GM18505 (cell line): Measurements from ENCODE around the gene NUP210L.

Experiments
- ATAC-seq: cut with Tn5 transposase; IDR thresholded peaks from one replicate; pipeline ENCODE4 v1.9.1; 2021; ENCODE audit not compliant: unreplicated experiment
- POLR2A ChIP-seq: IDR thresholded peaks from 4 replicates; pipeline ENCODE4 v1.6.1; 2011; ENCODE audit warnings: borderline replicate concordance; ENCODE audit not compliant: insufficient read depth, insufficient read length; ENCODE audit errors: extremely low read depth

Gene NUP210L

DNA sequence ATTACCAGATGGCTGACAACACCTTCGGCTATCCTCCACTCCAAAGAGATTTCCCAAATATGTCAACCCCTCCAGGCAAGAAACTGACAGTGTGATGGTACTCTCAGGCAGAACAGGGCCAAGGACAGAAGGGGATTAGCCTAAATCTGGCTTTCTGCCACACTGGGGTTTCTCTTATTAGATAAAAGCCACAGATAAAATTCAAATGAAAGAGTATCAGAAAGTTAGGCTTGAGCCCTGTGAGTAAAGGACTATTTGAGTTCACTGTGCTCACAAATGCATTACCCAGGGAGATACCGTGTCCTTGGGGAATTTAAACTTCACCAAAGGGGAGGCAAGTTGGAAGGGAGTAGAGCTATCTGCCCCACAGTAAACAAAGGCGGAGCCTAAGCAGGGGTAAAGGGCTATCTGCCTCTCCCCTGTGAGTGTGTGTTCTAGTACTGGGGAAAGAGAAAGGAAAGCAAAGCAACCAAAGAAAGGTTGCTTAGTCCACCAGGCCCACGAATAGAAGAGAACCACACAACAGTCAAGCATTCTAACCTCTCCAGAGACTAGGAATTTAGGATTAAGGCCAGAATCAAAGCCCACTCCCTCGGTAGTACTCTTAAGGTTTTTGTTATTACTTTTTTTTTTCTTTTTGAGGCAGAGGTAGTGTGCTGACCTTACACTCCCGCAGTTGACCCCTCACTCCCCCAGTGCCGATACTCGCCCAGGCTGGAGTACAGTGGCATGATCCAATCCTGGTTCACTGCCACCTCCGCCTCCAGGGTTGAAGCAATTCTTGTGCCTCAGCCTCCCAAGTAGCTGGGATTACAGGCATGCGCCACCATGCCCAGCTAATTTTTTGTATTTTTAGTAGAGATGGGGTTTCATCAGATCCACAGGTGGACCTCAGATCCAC is 24.3 kb upstream of the NUP210L start:
- ATAC-seq, result no peak
- no peak for TF ChIP-seq POLR2A

DNA sequence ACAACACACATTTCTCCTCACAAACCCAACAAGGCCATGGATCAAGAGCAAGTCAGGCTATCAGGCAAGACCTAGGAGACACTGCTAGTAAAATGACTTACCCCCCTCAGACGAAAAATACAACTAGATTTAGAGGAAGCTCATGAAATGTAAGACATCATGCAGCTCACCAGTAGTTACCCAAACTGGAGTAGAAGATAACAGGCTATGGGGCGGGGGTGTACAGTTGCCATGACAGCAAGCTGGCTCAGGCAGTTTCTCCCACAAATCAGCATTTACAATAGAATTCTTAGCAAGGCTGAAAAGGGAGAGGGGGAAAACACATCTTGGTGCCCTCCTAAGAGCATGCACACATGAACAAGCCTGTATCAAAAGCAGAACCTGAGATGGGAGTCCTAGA is 23.1 kb upstream of the NUP210L start:
- ATAC-seq, result no peak
- TF ChIP-seq POLR2A, result no peak

DNA sequence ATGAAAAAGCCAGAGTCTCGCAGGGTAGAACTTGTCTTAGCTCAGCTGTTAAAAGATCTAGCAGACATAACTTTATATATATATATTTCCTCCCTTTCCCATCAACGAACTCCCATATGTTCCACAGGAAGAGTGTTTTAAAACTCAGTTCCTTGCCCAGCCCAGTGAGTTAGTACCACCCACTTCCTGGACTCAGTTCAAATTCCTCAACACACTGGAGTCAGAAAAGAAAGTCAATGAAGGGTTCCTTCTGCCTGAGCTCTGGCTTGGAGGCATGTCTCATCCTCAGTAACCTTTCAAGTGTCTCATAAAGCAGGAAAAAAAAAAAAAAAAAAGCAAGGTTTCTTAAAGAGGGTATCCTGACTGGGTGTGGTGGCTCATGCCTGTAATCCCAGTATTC is 21.5 kb upstream of the NUP210L start:
- no peak for ATAC-seq
- TF ChIP-seq POLR2A, result no peak

DNA sequence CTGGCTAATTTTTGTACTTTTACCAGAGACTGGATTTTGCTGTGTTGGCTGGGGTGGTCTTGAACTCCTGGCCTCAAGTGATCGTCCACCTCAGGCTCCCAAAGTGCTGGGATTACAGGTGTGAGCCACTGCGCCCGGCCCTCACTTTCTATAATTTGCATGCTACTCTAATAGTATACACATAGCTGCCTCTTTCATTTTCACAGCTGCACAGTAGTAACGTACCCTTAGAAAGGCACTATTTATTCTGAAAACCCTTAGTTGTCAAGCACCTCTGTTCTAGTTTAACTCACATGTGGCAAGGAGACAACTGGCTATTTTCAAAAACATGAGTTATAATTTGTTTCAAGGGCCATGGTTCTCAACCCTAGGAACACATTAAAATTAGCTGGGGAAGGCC is 19.8 kb upstream of the NUP210L start:
- no peak for ATAC-seq

DNA sequence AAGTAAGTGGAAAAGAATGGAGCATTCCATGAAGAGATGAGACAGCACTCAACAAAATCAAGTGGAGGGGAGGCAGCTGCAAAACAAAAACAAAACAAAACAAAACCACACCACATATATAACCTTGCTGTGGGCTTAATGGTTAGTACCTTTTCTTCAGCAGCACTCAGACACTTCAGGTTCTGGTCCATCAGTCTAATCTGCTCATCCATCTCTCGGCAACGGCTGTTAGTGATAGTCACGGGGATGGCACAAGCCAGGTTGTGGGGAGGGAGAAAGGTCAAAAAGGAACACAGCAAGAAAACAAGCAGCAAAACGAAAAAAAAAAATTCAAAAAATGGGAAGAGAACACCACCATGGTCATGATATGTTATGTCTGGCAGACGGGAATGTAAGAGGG is 17.0 kb upstream of the NUP210L start:
- ATAC-seq, result no peak
- no peak for TF ChIP-seq POLR2A

More for the DNA sequence above, 19.8 kb upstream of the NUP210L start:
- TF ChIP-seq POLR2A, result no peak

DNA sequence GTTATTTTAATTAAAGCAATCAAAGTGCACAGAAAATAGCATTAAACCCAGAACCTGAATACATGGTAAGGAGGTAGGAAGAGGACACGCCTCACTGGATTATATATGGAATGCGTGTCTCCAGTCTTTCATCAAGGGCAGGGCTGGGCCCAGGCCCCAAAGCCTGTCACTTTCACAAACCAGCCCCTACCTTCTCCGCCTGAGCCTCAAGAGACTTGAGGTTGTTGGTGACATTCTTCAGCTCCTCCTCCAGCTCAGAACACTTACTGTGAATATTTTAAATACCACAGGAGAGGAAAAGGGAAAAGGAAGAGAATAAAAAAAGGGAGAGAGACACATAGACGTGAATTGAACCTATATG is 16.3 kb upstream of the NUP210L start:
- TF ChIP-seq POLR2A, result no peak
- no peak for ATAC-seq

DNA sequence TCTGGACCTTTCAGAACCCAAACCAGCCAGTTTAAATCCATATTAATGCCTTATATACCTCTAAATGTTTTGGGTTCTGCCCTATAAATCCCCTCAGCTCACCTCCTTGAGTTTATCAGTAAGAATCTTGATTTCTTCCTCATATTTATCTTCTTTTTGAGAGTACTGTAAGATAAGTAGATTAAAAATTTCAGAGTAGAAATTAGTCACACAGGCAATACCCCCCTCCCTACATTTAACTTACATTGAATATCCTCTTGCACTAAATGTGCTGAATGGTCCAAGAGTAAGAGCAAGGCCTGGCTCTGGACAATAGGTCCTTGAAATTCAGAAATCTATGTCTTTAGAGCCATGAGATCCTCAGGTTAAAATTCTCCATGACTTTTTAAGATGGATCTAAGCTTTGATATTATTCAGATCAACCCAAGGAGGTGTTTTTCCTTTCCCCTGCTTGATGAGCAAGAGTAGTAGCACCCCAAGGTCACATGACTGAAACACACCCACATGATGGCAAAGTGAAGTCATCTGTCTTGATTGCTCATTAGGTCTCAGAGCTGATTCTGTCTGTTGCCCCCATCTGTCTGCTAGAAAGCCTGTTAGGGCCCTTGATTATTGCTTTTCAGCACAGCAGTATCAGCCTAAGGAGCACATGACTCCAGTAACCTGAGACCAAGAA is 15.8 kb upstream of the NUP210L start:
- ATAC-seq, result no peak
- no peak for TF ChIP-seq POLR2A

DNA sequence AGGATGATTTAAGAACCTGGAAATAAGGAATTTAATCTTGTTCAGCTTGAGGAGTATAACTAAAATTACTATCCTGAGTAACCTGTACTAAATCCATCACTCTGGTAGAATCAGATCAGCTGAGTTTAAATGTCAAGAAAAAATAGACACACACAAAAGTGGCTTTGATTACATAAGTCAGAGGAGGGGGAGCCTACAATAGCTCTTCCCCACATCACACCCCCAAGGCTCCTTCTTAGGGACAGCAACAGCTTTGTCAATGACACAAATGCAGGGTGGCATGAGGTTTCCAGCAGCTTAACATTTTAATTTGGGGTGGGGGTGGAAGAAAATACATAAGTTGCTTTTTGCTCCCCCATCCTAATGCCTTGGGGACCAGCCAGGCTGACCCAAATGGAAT is 12.6 kb upstream of the NUP210L start:
- no peak for TF ChIP-seq POLR2A
- ATAC-seq, result no peak

DNA sequence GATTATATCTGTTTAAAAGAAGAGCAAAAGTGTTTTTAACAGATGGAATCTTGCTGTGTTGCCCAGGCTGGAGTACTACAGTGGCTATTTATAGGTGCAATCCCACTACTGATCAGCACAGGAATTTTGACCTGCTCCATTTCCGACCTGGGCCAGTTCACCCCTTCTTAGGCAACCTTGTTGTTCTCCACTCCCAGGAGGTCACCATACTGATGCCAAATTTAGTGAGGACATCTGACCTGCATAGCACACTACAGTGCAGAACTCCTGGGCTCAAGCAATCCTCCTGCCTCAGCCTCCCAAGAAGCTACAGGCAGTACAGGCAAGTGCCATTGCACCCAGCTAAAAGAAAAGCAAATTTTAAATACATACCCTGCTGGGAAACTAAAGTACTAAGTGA is 11.3 kb upstream of the NUP210L start:
- no peak for ATAC-seq
- no peak for TF ChIP-seq POLR2A

DNA sequence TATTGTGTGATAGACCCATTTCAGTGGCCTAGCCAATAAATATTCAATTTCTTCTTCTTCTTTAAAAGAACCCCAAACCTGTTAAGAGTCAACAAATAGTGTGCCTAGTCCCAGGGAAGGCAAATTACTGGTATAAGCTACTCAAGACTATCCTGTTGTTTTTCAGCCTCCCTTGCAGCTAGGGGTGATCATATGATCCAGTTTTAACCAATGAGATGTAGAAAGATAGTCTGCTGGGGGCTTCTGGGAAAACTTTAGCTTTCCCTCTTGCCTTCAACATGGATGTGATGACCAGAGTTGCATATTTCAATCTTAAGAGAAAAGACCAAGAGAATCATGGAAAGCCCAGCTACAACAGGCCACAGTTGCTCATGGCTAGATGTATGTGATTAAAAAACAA is 4.7 kb upstream of the NUP210L start:
- no peak for TF ChIP-seq POLR2A
- no peak for ATAC-seq

DNA sequence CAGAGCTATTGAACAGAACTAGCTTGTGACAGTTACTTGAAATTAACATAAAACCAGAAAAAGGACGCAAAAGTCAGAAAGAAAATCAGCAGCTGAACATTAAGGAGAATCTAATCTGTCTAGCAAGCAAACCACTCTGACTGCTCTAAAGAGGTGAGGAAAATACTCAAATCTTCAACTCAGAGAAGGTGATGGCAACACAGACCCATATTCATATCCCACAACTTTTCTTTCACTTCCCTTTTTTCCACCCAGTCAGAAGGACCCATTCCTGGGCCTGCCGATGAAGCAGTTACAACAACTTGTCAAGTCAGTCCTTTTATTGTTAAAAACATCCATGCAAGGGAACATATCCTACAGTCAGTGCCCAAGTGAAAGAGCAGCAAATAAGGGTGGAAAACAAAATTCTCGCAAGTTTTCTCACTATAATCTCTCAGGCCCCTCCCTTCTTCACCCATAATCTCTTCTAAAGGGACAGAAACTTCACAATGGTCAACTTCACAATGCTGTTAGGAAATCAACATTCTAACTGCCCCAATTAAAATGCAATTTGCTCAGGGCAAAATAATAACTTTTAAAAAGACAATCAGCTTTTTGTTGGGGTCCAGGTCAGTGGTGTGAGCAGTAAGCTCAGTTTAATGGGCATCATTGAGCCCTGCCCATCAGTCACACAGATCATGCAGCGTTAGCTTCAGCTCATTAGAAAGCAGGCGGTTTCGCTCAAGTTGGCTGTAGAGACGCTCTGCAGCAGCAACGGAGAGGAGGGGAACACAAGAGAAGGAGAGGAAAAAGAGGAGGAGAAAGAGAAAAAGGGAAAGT is 3.6 kb upstream of the NUP210L start:
- ATAC-seq, result no peak
- TF ChIP-seq POLR2A, result no peak

DNA sequence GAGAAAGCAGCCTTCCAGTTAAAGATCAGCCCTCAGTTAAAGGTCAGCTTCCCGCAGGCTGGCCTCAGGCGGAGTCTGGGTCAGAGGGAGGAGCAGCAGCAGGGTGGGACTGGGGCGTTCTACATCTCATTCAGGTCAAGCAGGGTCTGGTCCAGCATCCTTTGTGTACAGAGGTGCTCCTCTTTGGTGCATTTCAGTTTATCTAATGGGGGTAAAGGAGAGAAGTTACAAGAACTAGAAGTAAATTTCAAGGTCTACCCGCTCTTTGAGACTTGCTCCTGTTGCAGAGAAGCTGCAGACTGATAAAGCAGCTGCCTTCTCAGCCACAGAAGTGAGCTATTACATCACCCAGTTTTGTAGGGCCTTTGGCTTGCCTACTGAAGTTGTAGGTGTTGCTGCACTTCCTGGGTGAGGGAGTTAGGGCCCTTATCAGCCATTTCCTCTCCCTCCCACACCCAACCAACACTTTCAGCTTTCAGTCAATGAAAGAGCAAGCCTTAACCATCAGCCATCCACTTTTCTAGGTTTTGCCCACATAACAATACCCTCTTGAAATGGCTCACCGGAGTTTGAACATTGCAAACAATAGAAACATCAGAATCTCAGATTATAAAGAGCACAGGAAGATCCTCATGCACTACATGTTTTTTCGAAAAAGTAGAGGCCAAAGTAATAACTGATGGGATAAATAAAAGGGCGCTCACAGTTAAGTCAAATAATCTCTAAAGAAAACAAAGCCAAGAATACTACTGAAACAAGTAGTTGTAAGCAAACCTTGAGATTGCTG is 2.8 kb upstream of the NUP210L start:
- no peak for TF ChIP-seq POLR2A
- ATAC-seq, result no peak

DNA sequence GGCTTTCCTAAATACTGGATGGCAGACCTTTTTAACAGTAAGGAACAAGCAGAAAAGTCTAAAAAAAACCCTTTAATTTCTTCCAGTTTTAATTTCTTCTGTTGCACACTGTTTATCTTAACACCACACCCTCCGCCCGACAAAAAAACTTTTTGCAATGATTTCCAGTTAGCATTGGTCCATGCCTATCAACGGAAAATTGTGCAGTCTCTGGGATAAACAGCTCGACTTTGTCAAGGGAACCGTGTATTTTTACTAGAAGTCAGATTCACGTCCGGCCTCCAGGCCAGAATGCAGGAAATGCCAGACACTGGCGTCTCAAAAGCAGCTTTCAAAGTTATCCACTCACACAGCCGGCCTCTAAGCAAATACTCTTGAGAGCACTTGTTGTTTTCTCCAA is 378 bp upstream of the NUP210L start:
- ATAC-seq, result no peak

More for the DNA sequence above, 378 bp upstream of the NUP210L start:
- TF ChIP-seq POLR2A, result no peak
